K562 treated with DMSO at 1 percent for 24 hours (cell line): ENCODE measurements around the gene EIF2S1. TPM values are rescaled to one million over a fixed set of nuclear protein-coding genes. Genes with fewer than 3 reads are reported as not detected.

Source experiments
- total RNA-seq: library from RNA; unstranded; fragments of 300-600 nt; gene quantifications from 2 replicates; pipeline ENCODE4 v1.2.3, GENCODE V29; 2022; ENCODE audit warnings: low read depth; ENCODE audit not compliant: insufficient read depth

The EIF2S1 gene
- total RNA-seq, result 52.2 and 59.3 TPM in 2 replicates

GRCh38 chr14:67359775-67360469 is at the start of gene EIF2S1, which contains the start of gene ATP6V1D:
Gene EIF2S1 (plus strand): TSS chr14:67360328. CDS start chr14:67364768, 4,440 bp downstream.
Gene ATP6V1D (minus strand): TSS chr14:67359804. CDS start chr14:67359698, 106 bp downstream.

GRCh38 chr14:67411820-67412421 is 51.8 kb downstream of the EIF2S1 start, which contains the start of gene PLEK2:
Gene PLEK2 (minus strand): TSS chr14:67412165. CDS start chr14:67412059, 106 bp downstream.

Other genes starting within 250 kb of the EIF2S1 start
- not detected in 2 replicates for gene GARIN2, start 170.9 kb upstream of the EIF2S1 start, total RNA-seq
- gene PALS1, start 118.9 kb upstream of the EIF2S1 start, total RNA-seq, result 6.4 and 9.8 TPM in 2 replicates
- gene ATP6V1D, start 524 bp upstream of the EIF2S1 start, total RNA-seq, result 41.6 and 60.2 TPM in 2 replicates
- gene PLEK2, start 51.8 kb downstream of the EIF2S1 start, total RNA-seq, result not detected in 2 replicates
- gene TMEM229B, start 128.4 kb downstream of the EIF2S1 start, total RNA-seq, result 0.22 TPM in 1 of 2 replicates, not detected in the other
- gene PLEKHH1, start 173.0 kb downstream of the EIF2S1 start, total RNA-seq, result 3.0 and 5.8 TPM in 2 replicates
- 30.0 and 34.8 TPM in 2 replicates for gene PIGH, start 239.9 kb downstream of the EIF2S1 start, total RNA-seq